IMR-90 (cell line): ENCODE data around the gene CLN3. TPM values are rescaled to one million over a fixed set of nuclear protein-coding genes. Genes with fewer than 3 reads are reported as not detected.

Experiments
- ATAC-seq: fragments of 200-7000 bp; cut with Tn5 transposase; 2 replicates; pipeline ENCODE4 v1.9.1; 2020; ENCODE audit warnings: low read depth, mild to moderate bottlenecking, moderate library complexity
- BruUV-seq: library from RNA; stranded (reverse); fragments of 400-500 nt; replicated peaks from 2 replicates; lab custom pipeline; 2021; lab: Mats Ljungman, UMichigan
- CTCF ChIA-PET: fragments of 300-600 bp; formaldehyde crosslinking; extraction: SDS; loops from one replicate; lab custom pipeline; 2021; ENCODE audit warnings: antibody characterized with exemption; lab: Yijun Ruan, JAX
- POLR2A ChIA-PET: fragments of 300-600 bp; sonication (Branson Sonifier 250); formaldehyde crosslinking; loops from one replicate; lab custom pipeline; 2022; ENCODE audit warnings: antibody characterized with exemption; ENCODE audit not compliant: unreplicated experiment; lab: Charles Lee
- DNase-seq: peaks from one replicate; pipeline ENCODE4 v3.0.0; 2013
- H2AFZ ChIP-seq: replicated peaks from 2 replicates; pipeline ENCODE3; 2013; ENCODE audit warnings: low read length, mild to moderate bottlenecking; ENCODE audit not compliant: poor library complexity
- H2AK5ac ChIP-seq: 2 replicates; pipeline ENCODE4 v1.6.1; 2013; ENCODE audit warnings: low read depth, low read length, inconsistent platforms
- H2AK9ac ChIP-seq: replicated peaks from 2 replicates; pipeline ENCODE3; 2013; ENCODE audit warnings: mild to moderate bottlenecking, low read depth, low read length, moderate library complexity; ENCODE audit not compliant: poor library complexity
- H2BK120ac ChIP-seq: 2 replicates; pipeline ENCODE4 v1.6.1; 2013; ENCODE audit warnings: low read depth, low read length, inconsistent platforms
- H2BK15ac ChIP-seq: 3 replicates; pipeline ENCODE4 v1.6.1; 2013; ENCODE audit warnings: low read depth, low read length, inconsistent platforms
- H2BK20ac ChIP-seq: 2 replicates; pipeline ENCODE4 v1.6.1; 2013; ENCODE audit warnings: low read depth, mild to moderate bottlenecking, inconsistent platforms, low read length, moderate library complexity
- H2BK5ac ChIP-seq: 2 replicates; pipeline ENCODE4 v1.6.1; 2013; ENCODE audit warnings: mild to moderate bottlenecking, low read depth, low read length, inconsistent platforms; ENCODE audit not compliant: poor library complexity, severe bottlenecking
- H3K14ac ChIP-seq: replicated peaks from 2 replicates; pipeline ENCODE4 v1.6.1; 2013; ENCODE audit warnings: low read depth, low read length, inconsistent platforms
- H3K18ac ChIP-seq: 2 replicates; pipeline ENCODE4 v1.6.1; 2013; ENCODE audit warnings: low read depth, low read length, control low read depth
- H3K23ac ChIP-seq: 2 replicates; pipeline ENCODE4 v1.6.1; 2013; ENCODE audit warnings: low read depth, low read length, inconsistent platforms
- H3K27ac ChIP-seq: 2 replicates; pipeline ENCODE4 v1.5.1; 2013; ENCODE audit warnings: mild to moderate bottlenecking, control low read depth, low read length; ENCODE audit not compliant: insufficient read depth
- H3K27me3 ChIP-seq: 2 replicates; pipeline ENCODE4 v1.6.1; 2013; ENCODE audit warnings: low read length; ENCODE audit not compliant: control insufficient read depth, insufficient read depth
- H3K36me3 ChIP-seq: 2 replicates; pipeline ENCODE4 v1.6.1; 2013; ENCODE audit warnings: low read length, mixed read lengths; ENCODE audit not compliant: control insufficient read depth, insufficient read depth
- H3K4ac ChIP-seq: 2 replicates; pipeline ENCODE4 v1.6.1; 2013; ENCODE audit warnings: low read depth, low read length, inconsistent platforms
- H3K4me1 ChIP-seq: 2 replicates; pipeline ENCODE4 v1.6.1; 2013; ENCODE audit warnings: low read length, mixed read lengths; ENCODE audit not compliant: control insufficient read depth, insufficient read depth
- H3K4me2 ChIP-seq: 2 replicates; pipeline ENCODE4 v1.6.1; 2013; ENCODE audit warnings: low read depth, mild to moderate bottlenecking, control low read depth, low read length, moderate library complexity
- H3K4me3 ChIP-seq: 2 replicates; pipeline ENCODE4 v1.5.1; 2013; ENCODE audit warnings: low read depth, mild to moderate bottlenecking, control low read depth, low read length, moderate library complexity; ENCODE audit not compliant: insufficient read depth
- H3K56ac ChIP-seq: 2 replicates; pipeline ENCODE4 v1.6.1; 2013; ENCODE audit warnings: low read length, inconsistent platforms; ENCODE audit not compliant: insufficient read depth; ENCODE audit errors: extremely low read depth
- H3K79me1 ChIP-seq, 2 experiments: 2 replicates each; pipeline ENCODE4 v1.6.1; 2013; ENCODE audit warnings: low read length in 2 of 2, inconsistent platforms in 1 of 2, low read depth in 1 of 2
- H3K9ac ChIP-seq: 2 replicates; pipeline ENCODE4 v1.6.1; 2013; ENCODE audit warnings: low read depth, low read length, control low read depth
- H3K9me1 ChIP-seq: 2 replicates; pipeline ENCODE4 v1.6.1; 2013; ENCODE audit warnings: low read length, inconsistent platforms; ENCODE audit not compliant: insufficient read depth
- H3K9me3 ChIP-seq: 2 replicates; pipeline ENCODE4 v1.6.1; 2013; ENCODE audit warnings: low read length; ENCODE audit not compliant: control insufficient read depth, insufficient read depth
- H4K20me1 ChIP-seq: 2 replicates; pipeline ENCODE4 v1.6.1; 2013; ENCODE audit warnings: low read length, inconsistent platforms; ENCODE audit not compliant: insufficient read depth
- H4K5ac ChIP-seq: 2 replicates; pipeline ENCODE4 v1.6.1; 2013; ENCODE audit warnings: mild to moderate bottlenecking, low read depth, low read length, control low read depth
- H4K8ac ChIP-seq, 2 experiments: 2 replicates each; pipeline ENCODE4 v1.6.1; 2013; ENCODE audit warnings: low read depth in 2 of 2, low read length in 2 of 2, control low read depth in 1 of 2, inconsistent platforms in 1 of 2
- H4K91ac ChIP-seq: 2 replicates; pipeline ENCODE4 v1.6.1; 2013; ENCODE audit warnings: low read depth, low read length, inconsistent platforms; ENCODE audit not compliant: insufficient read depth
- BHLHE40 ChIP-seq: fragments of 150-350 bp; IDR thresholded peaks from 2 replicates; pipeline ENCODE4 v1.6.1; 2016; ENCODE audit warnings: mild to moderate bottlenecking, low read depth, low read length
- CTCF ChIP-seq: conservative IDR thresholded peaks from 2 replicates; pipeline ENCODE4 v1.5.1; 2012; ENCODE audit warnings: mild to moderate bottlenecking, low read depth, low read length, improper control_type of control experiment
- MAZ ChIP-seq: IDR thresholded peaks from 2 replicates; pipeline ENCODE4 v1.6.1; 2012; ENCODE audit warnings: low read depth, mild to moderate bottlenecking, low read length, improper control_type of control experiment, moderate library complexity, borderline replicate concordance
- RCOR1 ChIP-seq: IDR thresholded peaks from 2 replicates; pipeline ENCODE4 v1.6.1; 2012; ENCODE audit warnings: mild to moderate bottlenecking, low read length, improper control_type of control experiment; ENCODE audit not compliant: insufficient replicate concordance
- WGBS, 2 experiments: methylation state at CpG; one replicate each; pipeline versions ENCODE4 v1.1.5 to v1.1.7; 2013; ENCODE audit warnings: missing lambda C conversion rate in 2 of 2; ENCODE audit not compliant: insufficient read length in 1 of 2; ENCODE audit errors: extremely low coverage in 2 of 2; 5-methylcytosine and 5-hydroxymethylcytosine counted together
- dilution Hi-C: fragments of 300-500 bp; cut with HindIII; formaldehyde crosslinking; loops from one replicate; pipeline ENCODE4 v1.14.3; 2018; ENCODE audit warnings: low sequenced_read_pairs; ENCODE audit not compliant: unreplicated experiment
- in situ Hi-C: fragments of 300-500 bp; cut with MboI; formaldehyde crosslinking; loops from 3 replicates; pipeline ENCODE4 v1.14.3; 2019; ENCODE audit warnings: low sequenced_read_pairs, inconsistent platforms, mixed read lengths
- intact Hi-C: fragments of 100-400 bp; cut with micrococcal nuclease; formaldehyde crosslinking; loops from 2 replicates; pipeline ENCODE4 v1.10.0; 2022
- polyA plus RNA-seq, 3 experiments: library from polyadenylated mRNA; depleted of rRNA; stranded (reverse); fragments of >200 nt; gene quantifications; 2 replicates each; pipeline ENCODE4 v1.2.3, GENCODE V29; 2012; ENCODE audit warnings: low replicate concordance in 1 of 3
- total RNA-seq: library from RNA; depleted of rRNA; stranded (reverse); fragments of >200 nt; gene quantifications from 2 replicates; pipeline ENCODE4 v1.2.3, GENCODE V29; 2012

CLN3 gene
- total and polyA plus RNA-seq, 2 of the 4 experiments (the other 2 are of a cell fraction), result 3.9 to 15.9 TPM

- Histone ChIP-seq H3K23ac (no peak overlapping the region), H3K27ac (no peak overlapping the region), H2AFZ (no peak overlapping the region), H4K5ac (no peak overlapping the region), H3K9me1 (no peaks in the 10 kb centered on the region), H3K18ac (no peak overlapping the region), H3K4me2 (no peak overlapping the region), H4K8ac (no peak overlapping the region), H3K4me1 (no peaks in the 10 kb centered on the region; the same call in 1 of the 2 replicates), H3K9ac (no peak overlapping the region), H3K36me3 (no peaks in the 10 kb centered on the region), H2BK120ac (no peak overlapping the region), H3K56ac (no peak overlapping the region), H3K9me3 (no peaks in the 10 kb centered on the region), H2BK5ac (no peak overlapping the region), H2AK5ac (no peak overlapping the region), H2BK15ac (no peak overlapping the region), H3K27me3 (no peaks in the 10 kb centered on the region; the same call in 1 of the 2 replicates), H2BK20ac (no peak overlapping the region), H3K4me3 (no peak overlapping the region), H3K79me1 (no peaks in the 10 kb centered on the region), H4K91ac (no peak overlapping the region), H3K4ac (no peak overlapping the region), H2AK9ac (no peak overlapping the region), H3K14ac (no peak overlapping the region), H4K20me1 (no peaks in the 10 kb centered on the region)
- ChIA-PET CTCF (no interaction called here), POLR2A (no interaction called here)
- WGBS, 2 experiments, result no CpG with 5 or more reads among the region's 11 CpGs
- DNase-seq (no peak), ATAC-seq (no peak)
- BruUV-seq, result no TSS peak
- dilution Hi-C loops (no loop called here), in situ Hi-C loops (no loop called here), intact Hi-C loops (no loop called here)
- no peak for TF ChIP-seq MAZ
- no peak for TF ChIP-seq CTCF
- no peak for TF ChIP-seq RCOR1
- no peak for TF ChIP-seq BHLHE40
These were observed 34.6 kb upstream of the CLN3 start for GRCh38 chr16:28526201-28527099.
